Measurements from ENCODE around the gene PODN.

Gene PODN

DNA sequence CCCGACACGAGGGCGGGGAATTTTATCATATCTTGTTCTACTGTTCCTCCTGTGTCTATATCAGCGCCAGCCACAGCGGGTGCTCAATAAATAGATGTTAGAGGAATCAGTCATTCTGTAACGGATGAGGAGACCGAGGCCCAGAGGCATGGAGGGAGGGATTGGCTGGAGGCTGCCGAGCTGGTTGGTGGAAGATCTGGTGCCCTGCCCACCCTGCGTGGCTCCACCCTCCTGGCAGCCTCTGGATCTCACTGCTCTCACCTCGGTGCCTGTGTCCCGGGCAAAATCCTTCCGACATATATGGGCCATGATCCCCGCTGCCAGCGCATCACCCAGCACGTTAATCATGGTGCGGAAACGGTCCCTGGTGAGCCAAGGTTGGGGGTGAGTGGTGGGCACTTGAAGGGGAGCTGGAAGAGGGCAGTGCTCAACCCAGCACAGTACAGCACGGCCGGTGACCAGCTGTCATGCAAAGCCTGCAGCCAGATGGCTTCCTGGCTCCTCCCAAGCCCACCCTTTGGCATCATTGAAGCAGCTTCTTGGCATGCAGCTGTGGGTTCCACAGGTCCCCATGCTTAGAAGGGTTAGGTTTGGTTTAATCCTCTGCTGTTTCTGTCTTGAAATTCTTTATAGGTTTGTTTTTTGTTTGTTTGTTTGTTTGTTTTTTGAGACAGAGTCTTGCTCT is 26.7 kb downstream of the PODN start:
- no peak for DNase-seq (ENCODE audit: low read depth in 1 of 2, low spot score in 1 of 2)

DNA sequence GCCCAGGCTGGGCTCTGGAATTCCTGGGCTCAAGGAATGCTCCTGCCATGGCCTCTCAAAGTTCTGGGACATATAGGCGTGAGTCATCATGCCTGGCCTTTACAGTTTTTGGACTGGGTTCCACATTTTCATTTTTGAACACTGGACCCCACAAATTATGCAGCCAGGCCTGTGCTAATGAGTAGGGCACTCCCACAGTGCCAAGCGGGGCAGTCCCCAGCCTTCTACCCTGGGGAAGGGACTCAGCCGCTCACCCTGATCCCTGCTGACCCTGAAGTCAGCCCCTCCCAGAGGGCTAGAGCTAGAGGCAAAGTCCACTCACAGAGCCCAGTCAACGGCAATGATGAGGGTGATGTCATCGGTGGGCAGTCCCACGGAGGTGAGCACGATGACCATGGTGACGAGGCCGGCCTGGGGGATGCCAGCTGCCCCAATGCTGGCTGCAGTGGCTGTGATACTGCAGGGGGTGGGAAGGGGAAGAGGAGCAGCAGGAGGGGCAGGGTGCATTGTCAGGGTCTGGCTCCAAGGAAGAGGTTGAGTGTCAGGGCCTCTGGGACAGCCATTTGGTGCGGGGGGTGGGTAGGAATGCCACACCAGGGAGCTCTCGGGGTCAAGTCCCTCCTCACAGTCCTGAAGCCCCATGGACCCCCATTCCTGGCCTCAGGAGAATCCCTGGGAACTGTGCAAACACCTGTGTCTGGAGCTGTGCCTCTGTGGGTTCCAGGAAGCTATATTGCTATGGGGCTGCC is 27.6 kb downstream of the PODN start:
- no peak for DNase-seq (ENCODE audit: low read depth in 1 of 2, low spot score in 1 of 2)

DNA sequence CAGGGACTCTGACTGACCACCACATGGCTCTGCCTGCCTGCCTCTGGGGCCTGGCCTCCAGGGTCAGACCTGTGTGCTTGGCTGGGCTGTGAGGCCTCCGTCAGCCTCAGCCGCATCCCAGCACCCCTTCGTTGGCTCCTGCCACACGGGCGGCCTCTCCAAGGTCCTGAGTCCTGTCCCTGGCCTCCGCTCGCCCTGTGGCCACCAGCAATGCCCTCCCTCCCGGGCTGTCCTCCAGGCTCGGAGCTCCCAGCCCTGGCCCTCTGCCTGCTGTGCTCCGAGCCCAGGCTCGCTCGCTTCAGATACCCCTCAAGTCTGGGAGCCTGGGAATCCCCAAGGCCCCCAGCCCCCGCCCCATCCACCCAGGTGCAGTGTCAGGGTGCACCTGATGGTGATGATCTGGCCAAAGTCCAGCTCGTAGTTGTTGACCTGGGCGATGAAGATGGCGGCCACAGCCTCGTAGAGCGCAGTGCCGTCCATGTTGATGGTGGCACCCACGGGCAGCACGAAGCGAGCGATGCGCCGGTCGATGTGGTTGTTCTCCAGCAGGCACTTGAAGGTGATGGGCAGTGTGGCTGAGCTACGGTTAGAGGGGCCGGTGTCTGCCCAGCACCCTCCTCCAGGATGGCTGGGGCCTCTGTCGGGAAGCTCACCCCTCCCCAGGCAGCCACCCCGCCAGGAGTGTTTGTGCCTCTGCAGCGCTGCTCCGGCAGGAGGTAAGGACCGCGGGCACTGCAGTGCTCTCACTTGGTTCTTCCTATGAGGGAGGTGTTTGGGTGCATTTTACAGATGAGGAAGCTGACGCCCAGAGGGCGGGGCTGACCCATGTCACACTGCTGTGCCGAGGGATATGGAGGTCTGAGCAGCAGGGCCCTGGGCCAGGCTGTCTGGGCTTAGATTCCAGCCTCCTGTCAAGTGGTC is 28.5 kb downstream of the PODN start:
- DNase-seq (ENCODE audit: low read depth in 1 of 2, low spot score in 1 of 2) = no peak

DNA sequence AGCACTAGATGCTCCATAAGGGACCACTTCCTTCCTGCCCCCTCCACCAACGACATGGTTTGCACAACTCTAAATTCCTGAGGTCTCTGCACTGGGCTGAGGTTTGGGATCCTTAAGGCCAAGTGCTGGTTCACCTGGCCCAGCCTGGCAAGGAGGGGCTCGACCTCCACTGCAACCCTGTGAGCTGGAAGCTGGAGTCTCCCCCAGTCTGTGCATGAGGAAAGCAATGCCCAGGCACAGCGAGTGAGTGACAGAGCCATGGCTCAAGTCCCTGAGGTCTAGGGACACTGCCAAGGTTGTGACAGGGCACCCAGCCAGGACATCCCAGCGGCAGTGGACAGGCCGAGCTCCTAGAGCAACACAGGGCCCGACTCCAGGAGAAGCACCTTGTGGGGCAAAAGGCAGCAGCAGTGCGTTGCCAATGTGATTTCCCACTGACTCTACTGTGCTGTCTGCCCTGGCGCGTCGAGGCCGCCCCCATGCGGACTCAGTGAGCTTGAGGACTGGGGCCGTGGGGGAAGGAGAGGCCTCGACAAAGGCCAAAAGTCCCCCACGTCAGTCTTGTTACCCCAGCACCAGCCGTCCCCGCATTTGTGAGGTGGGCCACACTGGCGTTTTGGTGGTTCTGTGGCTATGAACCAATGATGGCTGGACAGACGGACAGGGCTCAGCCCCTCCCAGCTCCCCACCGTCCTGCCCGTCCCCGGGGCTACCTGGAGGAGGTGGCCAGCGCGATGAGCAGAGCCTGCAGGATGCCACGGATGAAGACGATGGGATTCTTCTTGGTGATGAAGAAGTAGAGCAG is 30.0 kb downstream of the PODN start:
- no peak for DNase-seq (ENCODE audit: low read depth in 1 of 2, low spot score in 1 of 2)

DNA sequence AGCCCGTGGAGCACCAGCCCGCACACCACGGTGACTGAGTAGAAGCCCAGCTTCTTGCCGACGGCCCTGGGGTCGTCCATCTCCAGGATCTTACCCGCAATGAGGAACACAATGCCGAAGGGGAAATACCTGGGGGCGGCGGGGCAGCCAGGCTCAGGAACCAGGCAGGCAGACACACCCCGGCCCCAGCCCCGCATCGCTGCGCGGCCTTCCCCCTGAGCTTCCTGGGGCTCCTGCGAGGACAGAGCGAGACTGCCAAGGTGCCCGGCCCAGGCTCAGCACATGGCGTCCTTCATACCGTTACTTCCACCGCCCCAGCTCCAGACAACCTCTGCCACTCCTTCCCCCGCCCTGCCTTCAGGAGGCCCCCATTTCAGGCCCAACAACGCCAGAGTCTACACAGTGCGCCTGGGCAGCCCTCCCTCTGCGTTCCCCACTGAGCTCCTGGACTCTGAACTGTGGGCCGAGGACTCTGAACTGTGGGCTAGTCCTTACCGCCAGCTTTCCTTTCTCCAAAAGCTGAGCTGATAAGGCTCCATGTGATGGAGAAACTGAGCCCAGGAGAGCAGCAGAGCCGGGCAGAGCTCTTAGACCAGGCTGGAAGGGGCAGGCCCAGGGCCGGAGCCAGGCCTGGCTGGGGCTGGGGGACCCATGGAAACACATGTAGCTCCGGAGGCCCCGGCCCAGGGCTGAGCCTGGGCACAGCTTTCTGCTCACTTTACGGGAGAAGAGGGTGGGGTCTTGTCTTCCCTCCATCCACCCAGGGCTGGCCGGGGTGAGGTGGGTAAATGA is 30.8 kb downstream of the PODN start:
- DNase-seq (ENCODE audit: low read depth in 1 of 2, low spot score in 1 of 2) = no peak

DNA sequence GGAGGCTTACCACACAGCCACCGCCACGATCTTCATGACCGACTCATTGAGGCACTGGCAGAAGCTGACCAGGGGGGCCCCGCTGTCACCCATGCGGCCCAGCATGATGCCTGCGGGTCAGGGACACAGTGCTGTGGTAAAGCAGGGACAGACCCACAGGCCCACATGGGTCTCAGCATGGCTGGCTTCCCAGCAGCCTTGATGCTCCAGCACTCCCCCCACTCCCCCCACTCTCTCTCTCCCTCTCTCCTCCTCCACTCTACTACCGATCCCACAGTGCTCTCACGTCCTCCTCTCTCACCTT is 31.4 kb downstream of the PODN start:
- no peak for DNase-seq (ENCODE audit: low read depth in 1 of 2, low spot score in 1 of 2)

DNA sequence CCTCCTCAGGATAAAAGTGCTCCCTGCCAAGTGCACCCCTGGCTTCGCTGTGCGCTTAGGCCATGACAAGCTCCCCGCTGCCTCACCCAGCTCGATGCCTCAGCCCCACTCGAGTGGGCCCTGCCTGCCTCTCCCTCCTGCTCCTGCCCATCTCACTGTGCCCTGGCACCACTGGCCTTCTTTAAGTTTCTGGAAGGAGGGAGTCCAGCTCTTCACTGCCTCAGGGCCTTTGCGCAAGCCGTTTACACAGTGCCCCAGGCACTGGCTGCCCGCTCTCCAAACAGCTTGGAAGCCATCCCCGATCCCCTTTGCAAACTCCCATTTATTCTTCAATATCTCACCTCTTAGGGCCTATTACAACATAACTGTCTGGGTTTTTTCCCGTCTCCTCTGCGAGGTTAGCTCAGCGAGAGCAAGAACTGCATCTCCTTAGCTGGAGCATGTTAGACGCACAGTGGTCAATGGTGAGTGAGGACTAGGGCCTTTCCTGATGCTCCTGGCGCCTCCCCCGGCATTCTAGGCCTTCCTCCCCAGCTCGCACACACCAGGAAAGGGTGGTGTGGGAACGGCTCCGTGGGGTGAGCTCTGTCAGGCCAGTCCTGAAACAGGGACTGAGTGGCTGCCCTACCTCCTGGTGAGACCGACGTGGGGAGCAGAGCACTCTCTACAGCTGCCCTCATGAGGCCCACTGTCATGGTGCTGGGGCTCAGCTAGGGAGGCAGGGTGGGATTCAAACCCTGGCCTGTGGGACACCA is 31.9 kb downstream of the PODN start:
- no peak for DNase-seq (ENCODE audit: low read depth in 1 of 2, low spot score in 1 of 2)

DNA sequence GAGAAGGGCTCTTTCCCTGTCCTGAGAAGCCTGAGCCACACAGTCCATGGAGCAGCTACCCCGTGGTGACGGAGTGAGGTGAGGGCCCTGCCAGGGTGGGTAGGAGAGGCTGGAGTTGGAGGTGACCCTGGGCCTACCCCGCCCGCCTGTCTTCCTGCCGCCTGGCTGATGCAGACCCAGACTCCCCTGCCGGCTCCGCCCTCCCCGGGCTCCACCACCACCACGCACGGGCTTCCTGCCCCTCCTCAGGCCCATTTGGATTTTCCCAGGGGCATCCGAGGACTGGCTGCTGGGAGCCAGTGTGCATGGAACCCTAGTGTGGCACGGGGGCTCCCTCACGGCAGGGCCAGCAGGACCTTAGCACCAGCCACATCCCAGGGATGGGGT is 32.5 kb downstream of the PODN start:
- no peak for DNase-seq (ENCODE audit: low read depth in 1 of 2, low spot score in 1 of 2)

DNA sequence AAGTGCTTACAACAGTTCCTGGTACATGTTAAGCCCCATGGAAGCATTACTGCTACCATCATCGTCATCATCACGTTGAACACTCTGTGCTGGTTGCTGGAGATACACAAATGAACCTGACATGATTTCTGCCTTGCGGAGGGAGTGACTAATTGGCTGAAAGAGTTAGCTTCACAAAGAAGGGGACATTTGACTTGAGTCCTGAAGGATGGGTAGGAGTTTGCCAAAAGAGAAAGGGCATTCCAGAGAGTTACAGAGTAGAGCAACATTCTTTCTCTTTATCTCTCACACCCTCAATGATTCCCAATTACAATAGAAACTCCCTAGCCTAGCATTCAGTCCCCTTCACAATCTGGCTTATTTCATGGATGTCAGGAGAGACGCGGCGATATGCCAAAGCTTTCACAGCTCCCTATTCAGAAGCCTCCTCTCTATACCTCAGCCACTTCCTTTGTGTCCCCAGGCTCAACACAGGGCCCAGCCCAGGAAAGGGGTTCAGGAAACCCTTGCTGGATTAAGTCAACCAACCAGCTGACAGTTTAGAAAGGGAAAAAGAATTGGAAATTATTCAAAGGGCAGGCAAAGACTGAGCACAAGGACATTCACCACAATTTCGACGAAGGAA is 42.4 kb downstream of the PODN start:
- DNase-seq (ENCODE audit: low read depth in 1 of 2, low spot score in 1 of 2) = no peak

DNA sequence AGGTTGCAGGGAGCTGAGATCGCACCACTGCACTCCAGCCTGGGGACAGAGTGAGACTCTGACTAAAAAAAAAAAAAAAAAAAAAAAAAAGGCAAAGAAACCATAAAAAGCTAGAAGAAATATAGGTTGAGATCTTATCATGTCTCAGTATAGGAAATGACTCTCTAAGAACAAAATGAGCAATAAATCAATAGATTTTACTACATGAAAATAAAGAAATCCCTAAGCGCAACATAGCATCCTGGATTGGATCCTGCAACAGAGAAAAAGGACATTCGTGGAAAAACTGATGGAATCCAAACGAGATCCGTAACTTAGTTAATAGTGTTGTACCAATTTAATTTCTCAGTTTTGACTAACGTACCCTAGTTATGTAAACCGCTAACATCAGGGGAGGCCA is 45.1 kb downstream of the PODN start:
- no peak for DNase-seq (ENCODE audit: low read depth in 1 of 2, low spot score in 1 of 2)

DNA sequence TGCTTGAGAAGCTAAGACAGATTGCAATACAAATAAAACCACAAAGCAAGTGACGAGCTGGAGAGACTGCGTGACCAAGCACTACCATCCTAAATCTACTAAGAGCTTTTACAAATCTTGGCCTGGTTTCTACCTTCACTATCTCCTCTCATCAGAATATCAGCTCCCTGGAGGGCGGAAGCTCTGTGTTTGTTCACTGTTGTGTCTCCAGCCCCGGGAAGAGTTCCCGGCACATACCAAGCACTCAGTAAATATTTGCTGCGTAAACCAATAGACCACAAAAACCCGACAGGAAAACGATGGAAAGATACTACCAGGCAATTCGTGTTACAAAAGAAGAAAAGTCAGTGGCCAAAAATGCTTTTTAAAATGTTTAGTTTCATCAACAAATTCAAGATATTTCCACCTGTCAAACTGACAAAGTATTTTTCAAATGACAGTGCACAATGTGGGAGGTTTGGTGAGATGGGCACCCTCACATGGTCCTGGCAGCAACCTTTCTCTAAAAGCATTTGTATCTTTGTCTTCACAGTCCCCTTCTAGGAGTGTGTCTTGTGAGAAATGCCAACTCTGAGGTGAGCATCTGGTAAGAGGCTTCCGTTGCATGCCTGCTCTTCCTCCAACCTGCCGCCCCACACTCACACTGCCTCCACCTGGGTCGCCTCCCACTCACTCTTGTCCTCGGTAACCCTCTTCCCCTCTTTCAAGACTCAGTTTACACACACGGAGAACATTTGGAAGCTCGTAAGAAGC is 45.7 kb downstream of the PODN start:
- no peak for DNase-seq (ENCODE audit: low read depth in 1 of 2, low spot score in 1 of 2)

DNA sequence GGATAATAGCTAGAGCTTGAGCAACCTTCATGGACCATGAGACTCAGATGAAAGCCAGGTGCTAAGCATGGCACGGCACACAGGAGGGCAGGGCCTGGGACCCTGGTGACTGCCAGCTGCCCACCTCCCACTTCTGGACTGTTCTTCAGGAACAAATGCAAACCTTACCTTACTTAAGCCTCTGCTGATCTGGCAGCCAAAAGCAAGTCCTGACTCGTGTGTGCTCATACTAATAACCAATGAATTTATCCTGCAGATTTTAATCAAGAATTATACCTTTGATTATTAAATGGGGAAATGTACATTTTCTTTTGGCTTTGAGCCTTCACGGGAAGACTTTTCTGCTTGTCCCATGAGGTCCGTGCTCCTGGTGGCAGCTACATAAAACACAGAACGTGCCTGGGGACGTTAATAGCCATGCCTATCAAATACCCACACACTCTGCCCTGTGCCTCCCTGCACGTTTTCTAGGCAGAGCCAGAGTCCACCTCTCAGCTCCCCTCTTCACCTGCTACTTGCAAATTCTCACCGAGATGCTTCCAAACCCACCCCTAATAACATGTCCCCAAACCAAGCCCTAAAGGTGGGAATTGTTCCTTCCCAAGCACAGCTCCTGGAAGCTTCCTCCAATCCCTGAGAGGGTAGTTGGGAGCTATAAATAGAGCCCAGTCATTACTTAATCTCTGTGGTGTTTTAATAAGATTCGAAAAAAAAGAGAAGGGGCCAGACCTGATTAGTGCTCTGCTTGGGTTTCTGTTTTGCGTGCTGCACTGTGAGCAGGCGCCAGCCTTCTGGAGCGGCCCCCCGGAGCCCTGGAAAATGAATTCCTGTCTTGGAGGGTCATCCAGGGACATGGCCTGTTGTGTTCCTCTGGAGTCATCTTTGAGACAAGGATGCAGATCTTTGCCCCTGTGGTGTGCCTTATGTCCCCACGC is 46.9 kb downstream of the PODN start:
- DNase-seq (ENCODE audit: low read depth in 1 of 2, low spot score in 1 of 2) = no peak

DNA sequence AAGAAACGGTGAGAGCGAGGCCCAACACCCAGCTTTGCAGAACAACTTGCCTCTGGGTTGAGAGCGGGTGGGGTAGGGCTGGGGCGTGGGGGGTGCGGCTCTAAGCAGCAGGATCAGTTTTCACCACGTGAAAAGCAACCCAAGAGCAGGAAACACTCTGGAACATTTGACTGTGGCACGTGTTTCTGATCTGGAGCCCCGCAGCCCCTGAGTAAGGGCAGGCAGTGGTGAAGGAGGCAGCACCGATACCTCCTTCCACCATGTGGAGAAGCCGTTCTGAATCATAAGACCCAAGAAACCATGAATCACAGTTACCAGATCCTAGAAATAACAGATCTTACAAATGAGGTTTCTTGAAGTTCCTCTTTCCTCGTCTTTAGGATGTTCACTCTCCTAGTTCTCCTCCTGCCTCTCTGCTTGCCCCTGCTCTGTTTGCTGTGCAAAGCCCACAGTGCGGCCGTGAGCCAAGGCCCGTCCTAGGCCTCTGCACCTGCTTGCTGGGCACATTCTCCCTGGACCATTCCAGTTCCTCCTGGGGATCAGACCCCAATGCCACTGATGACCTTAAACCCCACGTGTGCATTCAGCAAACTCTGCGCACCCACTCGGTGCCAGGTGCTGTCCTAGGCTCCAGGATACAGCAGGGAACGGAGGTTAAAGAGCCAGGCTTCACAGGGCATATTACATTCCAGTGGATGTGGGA is 48.5 kb downstream of the PODN start:
- peak in 1 of 2 donors; percentile 11 for DNase-seq (ENCODE audit: low read depth in 1 of 2, low spot score in 1 of 2)

DNA sequence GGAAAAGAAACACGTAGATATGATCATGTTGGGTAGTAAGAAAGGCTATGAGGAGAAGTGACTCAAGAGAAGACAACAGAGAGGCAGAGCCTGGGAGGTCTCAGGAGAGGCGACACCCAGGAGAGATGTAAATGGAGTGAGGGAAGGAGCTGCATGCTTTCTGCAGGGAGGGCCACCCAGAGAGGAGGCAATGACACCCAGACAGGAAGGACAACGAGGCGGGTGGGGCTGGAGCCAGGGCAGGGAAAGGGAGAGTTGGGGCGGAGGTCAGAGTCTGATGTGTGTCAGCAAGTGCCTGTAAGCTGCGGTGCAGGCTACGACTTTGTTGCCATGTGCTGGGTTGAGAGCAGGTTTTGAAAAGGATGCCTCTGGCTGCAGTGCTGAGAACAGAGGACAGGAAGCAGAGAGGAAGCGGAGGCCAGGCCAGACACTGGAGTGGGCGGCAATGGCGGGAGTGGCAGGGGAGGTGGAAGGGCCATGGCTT is 49.1 kb downstream of the PODN start:
- no peak for DNase-seq (ENCODE audit: low read depth in 1 of 2, low spot score in 1 of 2)

DNA sequence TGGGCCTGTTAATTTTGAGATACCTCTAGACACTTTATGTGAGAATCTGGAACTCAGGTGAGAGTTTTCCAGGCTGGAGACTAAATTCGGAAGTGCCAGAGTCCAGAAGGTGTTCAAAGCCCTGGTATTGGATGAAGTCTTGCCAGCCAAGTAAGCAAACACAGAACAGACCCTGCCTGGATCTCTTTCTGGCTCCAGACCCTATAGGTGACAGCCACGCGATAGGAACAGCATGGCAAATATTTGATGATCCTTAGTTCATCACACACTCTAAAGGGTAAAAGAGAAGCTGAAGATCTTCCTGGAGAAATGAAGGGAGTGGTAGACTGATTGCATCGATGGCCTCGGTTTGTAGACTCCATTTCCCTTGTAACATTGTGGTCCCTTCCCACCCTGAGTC is 49.7 kb downstream of the PODN start:
- DNase-seq (ENCODE audit: low read depth in 1 of 2, low spot score in 1 of 2) = no peak

DNA sequence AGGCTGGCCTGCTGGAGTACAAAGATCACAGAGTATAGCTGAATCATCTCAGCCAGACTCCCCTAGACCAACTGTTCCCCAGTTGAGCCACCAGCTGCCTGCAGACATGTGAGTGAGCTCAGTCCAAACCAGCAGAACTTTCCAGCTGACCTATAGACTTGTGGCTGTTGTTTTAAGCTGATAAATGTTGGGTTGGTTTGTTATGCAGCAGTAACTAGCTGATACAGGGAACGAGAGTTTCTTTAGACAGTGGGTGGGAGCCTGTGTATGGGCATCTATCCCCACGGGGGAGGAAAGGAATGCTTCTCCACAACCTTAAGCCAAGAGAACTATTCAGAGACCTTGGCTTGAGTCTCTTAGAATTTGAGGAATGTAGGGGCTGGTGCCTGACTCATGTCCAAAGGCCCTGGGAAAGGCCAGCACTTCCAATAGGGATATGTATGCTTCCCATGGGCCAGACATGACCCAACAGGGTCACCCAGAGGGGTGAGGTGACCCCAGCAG is 50.3 kb downstream of the PODN start:
- DNase-seq (ENCODE audit: low read depth in 1 of 2, low spot score in 1 of 2) = no peak

DNA sequence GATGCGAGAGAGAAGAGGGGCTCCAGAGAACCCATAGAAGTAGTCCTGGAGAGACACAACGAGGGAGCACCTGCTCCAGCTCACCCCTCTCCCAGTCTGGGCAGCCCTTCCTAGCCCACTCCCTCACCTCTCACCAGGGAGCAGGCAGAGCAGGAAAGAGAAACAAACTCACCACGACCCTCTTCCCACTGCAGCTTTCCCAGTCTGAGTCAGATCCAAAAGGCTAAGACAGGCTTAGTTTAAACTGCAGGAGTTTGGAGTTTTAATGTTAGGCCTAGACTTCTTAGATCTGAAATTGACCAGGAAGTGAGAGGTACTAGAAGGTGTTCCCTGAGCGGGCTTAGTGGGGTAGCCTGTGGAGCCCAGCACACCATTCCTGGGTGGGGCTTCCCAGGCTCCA is 50.8 kb downstream of the PODN start:
- DNase-seq (ENCODE audit: low read depth in 1 of 2, low spot score in 1 of 2) = no peak
